HCT116 (cell line): ENCODE results near the gene OR6S1. TPM values are rescaled to one million over a fixed set of nuclear protein-coding genes. Genes with fewer than 3 reads are reported as not detected.

Experiments
- ATAC-seq: fragments of 200-7000 bp; cut with Tn5 transposase; 2 replicates; pipeline ENCODE4 v1.9.1; 2020; ENCODE audit warnings: mild to moderate bottlenecking, moderate library complexity
- BruUV-seq: library from RNA; stranded (reverse); fragments of 400-500 nt; replicated peaks from 2 replicates; lab custom pipeline; 2021; lab: Mats Ljungman, UMichigan
- CTCF ChIA-PET: fragments of 300-600 bp; sonication (Branson Sonifier 250); formaldehyde crosslinking; loops from one replicate; lab custom pipeline; 2021; ENCODE audit warnings: antibody characterized with exemption; lab: Charles Lee
- POLR2A ChIA-PET: fragments of 300-600, 350-600 bp; sonication (Branson Sonifier 250); formaldehyde crosslinking; loops from one replicate; lab custom pipeline; 2021; ENCODE audit warnings: antibody characterized with exemption; lab: Charles Lee
- RAD21 ChIA-PET, 2 experiments: fragments of 300-600 bp; sonication (Branson Sonifier 250); formaldehyde crosslinking; loops; one replicate each; lab custom pipeline; 2023; ENCODE audit warnings: low total read pairs in 2 of 2; ENCODE audit not compliant: uncharacterized antibody in 2 of 2, unreplicated experiment in 2 of 2, low non-redundant PET in 1 of 2; lab: Charles Lee
- DNase-seq: peaks from one replicate; pipeline ENCODE4 v3.0.0-alpha.2; 2010; ENCODE audit warnings: low read depth, low spot score
- H2AFZ ChIP-seq: fragments of 200-600 bp; shearing (Covaris generic), sonication (generic); 2 replicates; pipeline ENCODE4 v1.6.1; 2017; ENCODE audit warnings: low read depth, mixed run types, mixed read lengths, antibody characterized with exemption, low read length; ENCODE audit not compliant: poor library complexity, severe bottlenecking
- H3K27ac ChIP-seq: 2 replicates; pipeline ENCODE4 v1.5.1; 2012; ENCODE audit warnings: low read depth, low read length
- H3K27me3 ChIP-seq: fragments of 200-600 bp; sonication (generic); 2 replicates; pipeline ENCODE4 v1.6.1; 2016; ENCODE audit warnings: mixed run types, low read length, mixed read lengths; ENCODE audit not compliant: insufficient read depth
- H3K36me3 ChIP-seq, 2 experiments: fragments of 200-500 bp in 1 of 2; fragments of 200-600 bp in 1 of 2; sonication (Bioruptor generic) in 1 of 2; sonication (generic) in 1 of 2; 2 replicates each; pipeline versions ENCODE4 v1.5.1 to v1.6.1; 2014 to 2016; ENCODE audit warnings: low read length in 2 of 2, inconsistent platforms in 1 of 2, mixed read lengths in 1 of 2, mixed run types in 1 of 2; ENCODE audit not compliant: insufficient read depth in 2 of 2, control insufficient read depth in 1 of 2
- H3K4me1 ChIP-seq, 2 experiments: fragments of 200-600 bp in 1 of 2; sonication (generic) in 1 of 2; 2 replicates each; pipeline versions ENCODE4 v1.5.1 to v1.6.1; 2012 to 2017; ENCODE audit warnings: low read length in 2 of 2, inconsistent platforms in 1 of 2, mild to moderate bottlenecking in 1 of 2, mixed read lengths in 1 of 2, mixed run types in 1 of 2, moderate library complexity in 1 of 2; ENCODE audit not compliant: insufficient read depth in 2 of 2, control insufficient read depth in 1 of 2
- H3K4me2 ChIP-seq: fragments of 200-600 bp; sonication (generic); 2 replicates; pipeline ENCODE4 v1.6.1; 2017; ENCODE audit warnings: mixed run types, low read length, mixed read lengths
- H3K4me3 ChIP-seq, 2 experiments: fragments of 200-600 bp in 1 of 2; sonication (generic) in 1 of 2; replicated peaks in 1 of 2; 2 replicates each; pipeline ENCODE4 v1.5.1; 2011 to 2016; ENCODE audit warnings: low read length in 2 of 2, control low read depth in 1 of 2, low read depth in 1 of 2, mild to moderate bottlenecking in 1 of 2, mixed read lengths in 1 of 2, mixed run types in 1 of 2
- H3K79me2 ChIP-seq: fragments of 200-600 bp; sonication (generic); 2 replicates; pipeline ENCODE4 v1.6.1; 2017; ENCODE audit warnings: mild to moderate bottlenecking, mixed run types, low read length, moderate library complexity, mixed read lengths; ENCODE audit not compliant: insufficient read depth
- H3K9ac ChIP-seq: fragments of 200-600 bp; sonication (generic); 2 replicates; pipeline ENCODE4 v1.6.1; 2016; ENCODE audit warnings: low read length, mixed read lengths
- H3K9me2 ChIP-seq: fragments of 200-600 bp; sonication (generic), shearing (Covaris generic); 2 replicates; pipeline ENCODE4 v1.6.1; 2017; ENCODE audit warnings: mixed run types, mild to moderate bottlenecking, moderate library complexity; ENCODE audit not compliant: insufficient read depth
- H3K9me3 ChIP-seq, 2 experiments: fragments of 200-500 bp in 1 of 2; fragments of 200-600 bp in 1 of 2; sonication (Bioruptor generic) in 1 of 2; sonication (generic) in 1 of 2; 2 replicates each; pipeline ENCODE4 v1.6.1; 2014 to 2017; ENCODE audit warnings: low read length in 2 of 2, mixed read lengths in 2 of 2, inconsistent platforms in 1 of 2, low read depth in 1 of 2, mild to moderate bottlenecking in 1 of 2, mixed run types in 1 of 2, moderate library complexity in 1 of 2; ENCODE audit not compliant: control insufficient read depth in 1 of 2, insufficient read depth in 1 of 2
- H4K20me1 ChIP-seq: fragments of 200-600 bp; sonication (generic), shearing (Covaris generic); 2 replicates; pipeline ENCODE4 v1.6.1; 2017; ENCODE audit warnings: mixed run types, mild to moderate bottlenecking, moderate library complexity; ENCODE audit not compliant: insufficient read depth
- CBX3 ChIP-seq: IDR thresholded peaks from 2 replicates; pipeline ENCODE4 v1.6.1; 2012; ENCODE audit warnings: low read depth
- CEBPB ChIP-seq: IDR thresholded peaks from 2 replicates; pipeline ENCODE4 v1.6.1; 2012; ENCODE audit warnings: low read depth
- EGR1 ChIP-seq: IDR thresholded peaks from 2 replicates; pipeline ENCODE4 v1.6.1; 2012; ENCODE audit warnings: low read depth
- ELF1 ChIP-seq: IDR thresholded peaks from 2 replicates; pipeline ENCODE4 v1.6.1; 2012; ENCODE audit warnings: low read depth, borderline replicate concordance
- EZH2 ChIP-seq: fragments of 200-600 bp; sonication (generic); IDR thresholded peaks from 2 replicates; pipeline ENCODE4 v1.6.1; 2017; ENCODE audit warnings: antibody characterized with exemption, mixed run types
- EZH2phosphoT487 ChIP-seq: fragments of 200-600 bp; IDR thresholded peaks from 2 replicates; pipeline ENCODE4 v1.6.1; 2018; ENCODE audit warnings: antibody characterized with exemption, borderline replicate concordance
- FOSL1 ChIP-seq: IDR thresholded peaks from 2 replicates; pipeline ENCODE4 v1.6.1; 2012; ENCODE audit warnings: low read depth
- JUND ChIP-seq: IDR thresholded peaks from 2 replicates; pipeline ENCODE4 v1.6.1; 2012
- POLR2A ChIP-seq: IDR thresholded peaks from 2 replicates; pipeline ENCODE4 v1.7.0; 2011; ENCODE audit warnings: borderline replicate concordance; ENCODE audit not compliant: insufficient read depth, insufficient read length; ENCODE audit errors: extremely low read depth
- POLR2AphosphoS5 ChIP-seq: IDR thresholded peaks from 2 replicates; pipeline ENCODE4 v1.6.1; 2011; ENCODE audit warnings: mild to moderate bottlenecking, low read depth, low read length, moderate library complexity
- RAD21 ChIP-seq: IDR thresholded peaks from 2 replicates; pipeline ENCODE4 v1.6.1; 2012; ENCODE audit warnings: low read depth, mild to moderate bottlenecking
- SIN3A ChIP-seq: IDR thresholded peaks from 2 replicates; pipeline ENCODE4 v1.6.1; 2012; ENCODE audit warnings: low read depth
- SP1 ChIP-seq: IDR thresholded peaks from 2 replicates; pipeline ENCODE4 v1.6.1; 2012; ENCODE audit warnings: low read depth
- SRF ChIP-seq: IDR thresholded peaks from 2 replicates; pipeline ENCODE4 v1.6.1; 2012; ENCODE audit warnings: low read depth
- TCF7L2 ChIP-seq: IDR thresholded peaks from 2 replicates; pipeline ENCODE4 v1.7.0; 2011; ENCODE audit warnings: borderline replicate concordance, inconsistent platforms; ENCODE audit not compliant: insufficient read depth, insufficient read length; ENCODE audit errors: extremely low read depth
- YY1 ChIP-seq: IDR thresholded peaks from 2 replicates; pipeline ENCODE4 v1.6.1; 2011; ENCODE audit warnings: low read length, low read depth, moderate library complexity, mild to moderate bottlenecking; ENCODE audit not compliant: insufficient replicate concordance; ENCODE audit errors: extremely low read depth
- ZNF274 ChIP-seq: fragments of 200-500 bp; sonication (Bioruptor generic); IDR thresholded peaks from 2 replicates; pipeline ENCODE4 v1.6.1; 2014; ENCODE audit warnings: mild to moderate bottlenecking, low read depth, low read length, inconsistent platforms
- intact Hi-C: fragments of 100-400 bp; cut with micrococcal nuclease; formaldehyde crosslinking; loops from 2 replicates; pipeline ENCODE4 v1.10.0; 2022
- total RNA-seq: library from RNA; stranded (reverse); gene quantifications from one replicate; pipeline ENCODE4 v1.2.1, GENCODE V29; 2021; ENCODE audit not compliant: unreplicated experiment
- TF ChIP-seq, protein P1 (sequence below), 3 experiments: fragments of 200-600 bp in 1 of 3; sonication (generic) in 1 of 3; IDR thresholded peaks in 2 of 3; conservative IDR thresholded peaks in 1 of 3; 2 replicates each; pipeline ENCODE4 v1.5.1; 2012 to 2017; ENCODE audit warnings: low read depth in 2 of 3, low read length in 2 of 3, antibody characterized with exemption in 1 of 3, borderline replicate concordance in 1 of 3, control low read depth in 1 of 3, mild to moderate bottlenecking in 1 of 3, mixed read lengths in 1 of 3, mixed run types in 1 of 3, moderate library complexity in 1 of 3; ENCODE audit not compliant: insufficient read depth in 1 of 3
- TF ChIP-seq, protein P2 (sequence below): IDR thresholded peaks from 2 replicates; pipeline ENCODE4 v1.6.1; 2012; ENCODE audit warnings: low read depth
- TF ChIP-seq, protein P3 (sequence below): IDR thresholded peaks from 2 replicates; pipeline ENCODE4 v1.6.1; 2012

OR6S1 gene
- total RNA-seq, 1 experiment from 2014 or later: not detected

DNA sequence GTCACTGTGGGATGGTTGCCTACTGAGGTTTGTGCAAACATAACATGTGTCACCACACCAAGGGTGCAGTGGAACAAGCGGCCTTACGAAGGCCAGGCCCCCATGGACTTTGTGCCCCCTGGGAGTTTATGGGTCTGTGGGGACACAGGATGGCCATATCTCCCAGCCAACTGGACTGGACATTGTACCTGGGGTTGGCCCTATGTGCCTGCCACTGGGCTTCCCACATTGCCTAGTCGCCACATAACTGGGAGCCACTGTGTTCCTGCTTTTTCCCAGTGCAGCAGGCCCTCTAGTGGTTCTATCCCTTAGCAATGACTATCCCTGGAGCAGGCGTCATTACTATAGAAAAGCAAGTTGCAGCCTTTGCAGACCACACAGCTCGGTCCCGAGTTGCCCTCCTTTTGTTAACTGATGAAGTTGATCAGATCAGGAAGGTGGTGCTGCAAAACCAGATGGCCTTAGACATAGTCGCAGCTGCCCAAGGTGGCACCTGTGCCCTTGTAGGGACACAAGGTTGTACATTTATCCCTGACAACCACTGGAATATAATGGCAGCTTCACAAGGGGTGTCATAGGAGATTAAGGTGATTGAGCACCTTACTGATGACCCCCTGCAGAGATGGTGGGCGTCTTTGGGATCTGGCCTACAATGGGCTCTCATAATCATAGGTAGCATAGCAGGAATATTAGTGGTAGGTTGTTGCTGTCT is 35.1 kb downstream of the OR6S1 start:
- intact Hi-C loops: loop anchor here (1.0 to 5.0 kb wide), 4 partner anchors 119 to 279 kb away; partner anchors contain the start of gene PNP
- no peaks in the 10 kb centered on the region for H3K79me2 ChIP-seq
- no peak overlapping the region for H3K27ac ChIP-seq
- RAD21 ChIA-PET: interaction anchor here in 1 of 2 experiments (0.9 kb wide), 1 partner anchor 191 kb away, joined by 3 read pairs; no protein-coding TSS in a partner anchor
- no peaks in the 10 kb centered on the region for H3K27me3 ChIP-seq
- no TSS peak for BruUV-seq
- no peak overlapping the region for H2AFZ ChIP-seq
- H3K9ac ChIP-seq: no peak overlapping the region
- ATAC-seq (peak; percentile 63), DNase-seq (no peak)
- H3K4me3 ChIP-seq: no peak overlapping the region
- peak overlapping the region; percentile 32; the same call in 1 of the 2 replicates for H3K4me2 ChIP-seq
- H3K36me3 ChIP-seq: no peaks in the 10 kb centered on the region
- H3K4me1 ChIP-seq: peaks cover 0 to 14% of the 10 kb centered on the region in 2 experiments; a peak in 3 of 4 replicates
- POLR2A ChIA-PET: interaction anchor here (1.2 to 1.9 kb wide), 3 partner anchors 137 to 263 kb away, joined by 3 to 4 read pairs (median 4); partner anchors contain the start of gene PARP2
- no peaks in the 10 kb centered on the region for H3K9me2 ChIP-seq
- CTCF ChIA-PET: interaction anchor here (0.7 to 5.6 kb wide), 9 partner anchors 24 to 359 kb away, joined by 3 to 32 read pairs (median 3); partner anchors contain the start of genes APEX1, OSGEP and PARP2
- H3K9me3 ChIP-seq: no peaks in the 10 kb centered on the region
- H4K20me1 ChIP-seq: no peaks in the 10 kb centered on the region
- TF ChIP-seq, protein P1, sequence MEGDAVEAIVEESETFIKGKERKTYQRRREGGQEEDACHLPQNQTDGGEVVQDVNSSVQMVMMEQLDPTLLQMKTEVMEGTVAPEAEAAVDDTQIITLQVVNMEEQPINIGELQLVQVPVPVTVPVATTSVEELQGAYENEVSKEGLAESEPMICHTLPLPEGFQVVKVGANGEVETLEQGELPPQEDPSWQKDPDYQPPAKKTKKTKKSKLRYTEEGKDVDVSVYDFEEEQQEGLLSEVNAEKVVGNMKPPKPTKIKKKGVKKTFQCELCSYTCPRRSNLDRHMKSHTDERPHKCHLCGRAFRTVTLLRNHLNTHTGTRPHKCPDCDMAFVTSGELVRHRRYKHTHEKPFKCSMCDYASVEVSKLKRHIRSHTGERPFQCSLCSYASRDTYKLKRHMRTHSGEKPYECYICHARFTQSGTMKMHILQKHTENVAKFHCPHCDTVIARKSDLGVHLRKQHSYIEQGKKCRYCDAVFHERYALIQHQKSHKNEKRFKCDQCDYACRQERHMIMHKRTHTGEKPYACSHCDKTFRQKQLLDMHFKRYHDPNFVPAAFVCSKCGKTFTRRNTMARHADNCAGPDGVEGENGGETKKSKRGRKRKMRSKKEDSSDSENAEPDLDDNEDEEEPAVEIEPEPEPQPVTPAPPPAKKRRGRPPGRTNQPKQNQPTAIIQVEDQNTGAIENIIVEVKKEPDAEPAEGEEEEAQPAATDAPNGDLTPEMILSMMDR (IDR thresholded peaks at IDR 0.05 in 2 of 3, conservative IDR thresholded peaks at IDR 0.05 in 1 of 3; ENCODE audit: borderline replicate concordance in 1 of 3, insufficient read depth in 1 of 3, low read depth in 2 of 3, low read length in 2 of 3): peak; percentile 61 to 79 (median 76); a peak in 5 of 6 replicates
- TF ChIP-seq POLR2A (no peak), TCF7L2 (no peak), EGR1 (no peak), EZH2 (no peak), POLR2AphosphoS5 (no peak), CBX3 (peak; percentile 36; the same call in 1 of the 2 replicates), CEBPB (no peak), ZNF274 (no peak), SIN3A (no peak), JUND (no peak), SRF (no peak), EZH2phosphoT487 (no peak), YY1 (no peak), ELF1 (no peak), FOSL1 (no peak), RAD21 (peak; percentile 84), SP1 (no peak)
- TF ChIP-seq, protein P2, sequence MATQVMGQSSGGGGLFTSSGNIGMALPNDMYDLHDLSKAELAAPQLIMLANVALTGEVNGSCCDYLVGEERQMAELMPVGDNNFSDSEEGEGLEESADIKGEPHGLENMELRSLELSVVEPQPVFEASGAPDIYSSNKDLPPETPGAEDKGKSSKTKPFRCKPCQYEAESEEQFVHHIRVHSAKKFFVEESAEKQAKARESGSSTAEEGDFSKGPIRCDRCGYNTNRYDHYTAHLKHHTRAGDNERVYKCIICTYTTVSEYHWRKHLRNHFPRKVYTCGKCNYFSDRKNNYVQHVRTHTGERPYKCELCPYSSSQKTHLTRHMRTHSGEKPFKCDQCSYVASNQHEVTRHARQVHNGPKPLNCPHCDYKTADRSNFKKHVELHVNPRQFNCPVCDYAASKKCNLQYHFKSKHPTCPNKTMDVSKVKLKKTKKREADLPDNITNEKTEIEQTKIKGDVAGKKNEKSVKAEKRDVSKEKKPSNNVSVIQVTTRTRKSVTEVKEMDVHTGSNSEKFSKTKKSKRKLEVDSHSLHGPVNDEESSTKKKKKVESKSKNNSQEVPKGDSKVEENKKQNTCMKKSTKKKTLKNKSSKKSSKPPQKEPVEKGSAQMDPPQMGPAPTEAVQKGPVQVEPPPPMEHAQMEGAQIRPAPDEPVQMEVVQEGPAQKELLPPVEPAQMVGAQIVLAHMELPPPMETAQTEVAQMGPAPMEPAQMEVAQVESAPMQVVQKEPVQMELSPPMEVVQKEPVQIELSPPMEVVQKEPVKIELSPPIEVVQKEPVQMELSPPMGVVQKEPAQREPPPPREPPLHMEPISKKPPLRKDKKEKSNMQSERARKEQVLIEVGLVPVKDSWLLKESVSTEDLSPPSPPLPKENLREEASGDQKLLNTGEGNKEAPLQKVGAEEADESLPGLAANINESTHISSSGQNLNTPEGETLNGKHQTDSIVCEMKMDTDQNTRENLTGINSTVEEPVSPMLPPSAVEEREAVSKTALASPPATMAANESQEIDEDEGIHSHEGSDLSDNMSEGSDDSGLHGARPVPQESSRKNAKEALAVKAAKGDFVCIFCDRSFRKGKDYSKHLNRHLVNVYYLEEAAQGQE: no peak
- TF ChIP-seq, protein P3, sequence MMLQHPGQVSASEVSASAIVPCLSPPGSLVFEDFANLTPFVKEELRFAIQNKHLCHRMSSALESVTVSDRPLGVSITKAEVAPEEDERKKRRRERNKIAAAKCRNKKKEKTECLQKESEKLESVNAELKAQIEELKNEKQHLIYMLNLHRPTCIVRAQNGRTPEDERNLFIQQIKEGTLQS: no peak
